AG09319 (cell line): ENCODE results near the gene DNAJC28.

Experiments
- DNase-seq: peaks from one replicate; pipeline ENCODE4 v3.0.0-alpha.2; 2010; ENCODE audit warnings: low read depth; ENCODE audit errors: extremely low read depth
- TF ChIP-seq, protein P1 (sequence below): IDR thresholded peaks from 2 replicates; pipeline ENCODE4 v1.5.1; 2011; ENCODE audit warnings: low read depth, mild to moderate bottlenecking, inconsistent platforms, low read length, moderate library complexity

The DNAJC28 gene

DNA sequence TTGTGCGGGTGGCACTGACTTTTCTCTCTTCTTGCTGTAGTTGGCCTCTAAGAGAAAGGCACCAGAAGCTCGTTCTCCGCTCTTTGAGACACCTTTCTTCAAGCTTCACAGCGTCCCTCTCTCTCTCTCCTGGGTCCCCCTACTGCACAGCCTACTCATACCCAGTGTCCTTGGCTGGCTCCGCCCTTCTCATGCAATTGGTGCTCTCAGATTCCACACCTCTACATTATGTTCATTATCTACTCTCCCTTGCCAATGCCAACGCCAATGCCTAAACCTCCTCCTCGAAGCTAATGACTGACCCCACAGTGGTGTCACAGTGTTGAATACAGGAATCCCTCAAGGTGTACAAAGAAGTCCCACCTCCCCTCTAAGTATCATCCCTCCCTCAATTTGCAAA lies 4.8 kb upstream of the DNAJC28 start:
- TF ChIP-seq, protein P1, sequence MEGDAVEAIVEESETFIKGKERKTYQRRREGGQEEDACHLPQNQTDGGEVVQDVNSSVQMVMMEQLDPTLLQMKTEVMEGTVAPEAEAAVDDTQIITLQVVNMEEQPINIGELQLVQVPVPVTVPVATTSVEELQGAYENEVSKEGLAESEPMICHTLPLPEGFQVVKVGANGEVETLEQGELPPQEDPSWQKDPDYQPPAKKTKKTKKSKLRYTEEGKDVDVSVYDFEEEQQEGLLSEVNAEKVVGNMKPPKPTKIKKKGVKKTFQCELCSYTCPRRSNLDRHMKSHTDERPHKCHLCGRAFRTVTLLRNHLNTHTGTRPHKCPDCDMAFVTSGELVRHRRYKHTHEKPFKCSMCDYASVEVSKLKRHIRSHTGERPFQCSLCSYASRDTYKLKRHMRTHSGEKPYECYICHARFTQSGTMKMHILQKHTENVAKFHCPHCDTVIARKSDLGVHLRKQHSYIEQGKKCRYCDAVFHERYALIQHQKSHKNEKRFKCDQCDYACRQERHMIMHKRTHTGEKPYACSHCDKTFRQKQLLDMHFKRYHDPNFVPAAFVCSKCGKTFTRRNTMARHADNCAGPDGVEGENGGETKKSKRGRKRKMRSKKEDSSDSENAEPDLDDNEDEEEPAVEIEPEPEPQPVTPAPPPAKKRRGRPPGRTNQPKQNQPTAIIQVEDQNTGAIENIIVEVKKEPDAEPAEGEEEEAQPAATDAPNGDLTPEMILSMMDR: no peak
- no peak for DNase-seq

DNA sequence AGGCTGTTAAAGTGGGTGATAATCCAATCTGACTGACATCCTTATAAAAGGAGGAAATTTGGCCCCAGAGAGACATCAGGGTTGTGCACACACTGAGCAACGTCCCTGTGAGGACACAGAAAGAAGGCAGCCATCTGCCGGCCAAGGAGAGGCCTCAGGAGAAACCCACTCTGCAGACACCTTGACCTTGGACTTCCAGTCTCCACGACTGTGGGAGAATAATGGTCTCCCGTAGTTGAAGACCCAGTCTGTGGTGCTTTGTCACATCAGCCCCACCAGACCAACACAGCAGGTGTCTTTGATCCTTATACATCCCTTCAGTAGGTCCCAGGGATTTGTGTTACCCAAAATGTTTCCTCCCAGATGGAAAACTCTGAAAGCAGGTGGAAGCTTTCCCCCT lies 4.2 kb upstream of the DNAJC28 start:
- no peak for DNase-seq
- TF ChIP-seq, protein P1: no peak

DNA sequence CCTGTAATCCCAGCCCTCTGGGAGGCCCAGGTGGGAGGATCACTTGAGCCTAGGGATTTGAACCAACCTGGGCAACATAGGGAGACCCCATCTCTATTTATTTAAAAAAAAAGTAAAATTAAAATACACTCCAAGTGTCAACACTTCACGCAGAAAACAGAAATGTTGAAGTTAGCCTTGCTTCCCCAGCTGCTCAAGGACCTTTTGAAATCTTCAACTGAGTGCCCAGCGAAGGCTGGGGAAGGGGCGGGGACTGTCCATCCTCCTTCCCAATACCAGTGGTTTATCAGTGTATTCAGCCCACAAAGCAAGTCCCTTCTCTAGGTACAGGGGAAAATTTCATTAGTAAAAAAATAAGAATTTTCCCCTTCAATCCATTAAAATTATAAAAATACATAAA lies 2.2 kb upstream of the DNAJC28 start:
- no peak for DNase-seq
- TF ChIP-seq, protein P1: no peak

DNA sequence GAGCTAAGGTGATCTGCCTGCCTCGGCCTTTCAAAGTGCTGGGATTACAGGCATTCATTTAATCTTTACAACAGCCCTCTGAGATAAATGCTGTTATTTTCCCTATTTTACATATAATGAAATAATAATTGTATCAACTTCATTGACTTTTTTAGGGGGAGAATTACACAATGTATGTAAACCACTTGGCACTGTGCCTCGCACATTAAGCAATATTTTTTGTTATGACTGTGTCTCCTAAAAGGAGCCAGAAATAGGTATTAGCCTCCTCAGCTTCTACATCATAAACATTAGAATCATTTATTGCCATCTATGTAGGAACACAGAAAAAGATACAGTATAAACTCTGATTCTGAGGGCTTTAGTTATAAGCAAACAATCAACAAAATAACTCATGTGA lies 1.1 kb upstream of the DNAJC28 start:
- no peak for DNase-seq
- TF ChIP-seq, protein P1: no peak

DNA sequence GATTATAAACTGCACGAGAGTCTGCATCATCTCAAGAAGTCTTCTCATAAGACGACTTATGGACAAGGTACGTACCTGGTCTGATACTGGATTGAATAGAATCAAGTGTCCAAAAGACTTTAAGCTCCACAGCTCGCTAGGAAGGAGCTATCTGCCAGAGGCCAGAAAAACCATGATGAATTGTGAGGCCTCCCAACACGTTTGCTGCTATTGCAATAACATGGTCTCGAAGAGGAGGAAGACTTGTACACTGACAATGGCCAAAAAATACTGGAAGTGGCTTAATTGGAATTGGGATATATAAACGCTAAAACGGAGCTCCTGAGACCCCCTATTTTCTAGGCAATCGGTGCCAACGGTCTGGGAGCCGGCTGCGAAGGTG lies 534 bp downstream of the DNAJC28 start:
- no peak for DNase-seq
- TF ChIP-seq, protein P1: no peak

DNA sequence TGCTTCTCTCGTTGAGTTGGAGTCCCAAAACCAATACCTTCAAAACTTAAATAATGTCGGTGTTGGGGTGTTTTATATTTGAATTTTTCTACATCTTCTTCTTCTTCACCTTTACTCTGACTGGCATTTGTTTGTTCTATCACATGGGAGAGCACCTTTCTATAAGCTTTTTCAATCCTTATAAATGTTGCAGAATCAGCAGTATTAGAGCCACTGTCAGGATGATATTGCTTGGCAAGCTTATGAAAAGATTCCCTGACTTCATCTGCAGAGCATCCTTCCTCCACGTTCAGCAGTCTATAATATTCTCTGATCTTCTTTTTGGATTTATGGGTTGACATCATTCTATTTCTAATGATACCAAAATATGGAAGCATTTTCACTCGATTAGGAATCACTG lies 2.6 kb downstream of the DNAJC28 start:
- TF ChIP-seq, protein P1: no peak
- no peak for DNase-seq

DNA sequence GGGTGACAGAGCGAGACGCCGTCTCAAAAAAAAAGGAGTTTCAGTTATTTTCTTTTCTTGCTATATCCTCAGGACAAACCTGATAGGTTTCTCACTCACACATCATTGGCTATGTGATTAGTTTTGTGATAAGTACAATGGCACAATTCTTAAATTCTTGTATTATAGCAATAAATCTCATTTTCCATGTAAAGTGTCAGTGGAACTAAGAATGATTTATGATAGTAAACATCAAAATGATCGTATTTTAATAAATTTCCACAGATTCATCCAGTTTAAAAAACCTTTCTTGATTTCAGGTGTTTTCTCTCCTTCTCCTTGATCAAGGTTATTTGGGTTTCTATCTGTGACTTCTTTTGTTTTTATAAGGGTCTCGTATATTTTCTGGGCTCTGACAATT lies 3.5 kb downstream of the DNAJC28 start:
- TF ChIP-seq, protein P1: no peak
- DNase-seq: no peak
